ENCODE results near the gene NR6A1. TPM values are rescaled to one million over a fixed set of nuclear protein-coding genes. Genes with fewer than 3 reads are reported as not detected.
"Not testable (repeated sequence)": the region's sequence is repeated elsewhere in the genome, so short reads cannot be mapped to it uniquely, and the experiment has no call there.

NR6A1 gene
- total RNA-seq, 1 donor from 2014 or later: 60.7 TPM

- no peaks in the 10 kb centered on the region for H3K9me3 Mint-ChIP-seq
- TF ChIP-seq CTCF (conservative IDR thresholded peaks at IDR 0.05): no peak
- DNase-seq (ENCODE audit: low read depth, low spot score): no peak
- no peaks in the 10 kb centered on the region for H3K36me3 Mint-ChIP-seq (ENCODE audit: low read depth)
- no peak overlapping the region for H3K4me3 Mint-ChIP-seq
- no peaks in the 10 kb centered on the region for H3K27me3 Mint-ChIP-seq (ENCODE audit: low read depth)
- H3K27ac Mint-ChIP-seq (ENCODE audit: unreplicated experiment): no peak overlapping the region
- no peaks in the 10 kb centered on the region for H3K4me1 Mint-ChIP-seq
Observed at GRCh38 chr9:124622882-124623281, 148.2 kb downstream of the NR6A1 start.

GRCh38 chr9:124621371-124622328, 149.5 kb downstream of the NR6A1 start:
- H3K27me3 Mint-ChIP-seq (ENCODE audit: low read depth): no peaks in the 10 kb centered on the region
- TF ChIP-seq CTCF (conservative IDR thresholded peaks at IDR 0.05): no peak
- H3K4me3 Mint-ChIP-seq: no peak overlapping the region
- no peak overlapping the region for H3K27ac Mint-ChIP-seq (ENCODE audit: unreplicated experiment)
- no peaks in the 10 kb centered on the region for H3K36me3 Mint-ChIP-seq (ENCODE audit: low read depth)
- peaks cover 6% of the 10 kb centered on the region for H3K4me1 Mint-ChIP-seq
- no peak for DNase-seq (ENCODE audit: low read depth, low spot score)
- H3K9me3 Mint-ChIP-seq: no peaks in the 10 kb centered on the region

- Mint-ChIP-seq H3K27ac (ENCODE audit: unreplicated experiment) (no peak overlapping the region), H3K9me3 (no peaks in the 10 kb centered on the region)
Observed at GRCh38 chr9:124618476-124618875, 152.6 kb downstream of the NR6A1 start.

GRCh38 chr9:124617477-124618141, 153.5 kb downstream of the NR6A1 start:
- Mint-ChIP-seq H3K27me3 (ENCODE audit: low read depth) (no peaks in the 10 kb centered on the region), H3K4me3 (no peak overlapping the region), H3K27ac (ENCODE audit: unreplicated experiment) (peak overlapping the region; percentile 2), H3K9me3 (no peaks in the 10 kb centered on the region), H3K36me3 (ENCODE audit: low read depth) (no peaks in the 10 kb centered on the region), H3K4me1 (peaks cover 6% of the 10 kb centered on the region)
- DNase-seq (ENCODE audit: low read depth, low spot score): peak; percentile 83
- TF ChIP-seq CTCF (conservative IDR thresholded peaks at IDR 0.05): peak; percentile 94

More at GRCh38 chr9:124618476-124618875, 152.6 kb downstream of the NR6A1 start:
- Mint-ChIP-seq H3K36me3 (ENCODE audit: low read depth) (no peaks in the 10 kb centered on the region), H3K27me3 (ENCODE audit: low read depth) (no peaks in the 10 kb centered on the region), H3K4me1 (peaks cover 6% of the 10 kb centered on the region), H3K4me3 (no peak overlapping the region)
- DNase-seq (ENCODE audit: low read depth, low spot score): no peak
- TF ChIP-seq CTCF (conservative IDR thresholded peaks at IDR 0.05): no peak

DNA sequence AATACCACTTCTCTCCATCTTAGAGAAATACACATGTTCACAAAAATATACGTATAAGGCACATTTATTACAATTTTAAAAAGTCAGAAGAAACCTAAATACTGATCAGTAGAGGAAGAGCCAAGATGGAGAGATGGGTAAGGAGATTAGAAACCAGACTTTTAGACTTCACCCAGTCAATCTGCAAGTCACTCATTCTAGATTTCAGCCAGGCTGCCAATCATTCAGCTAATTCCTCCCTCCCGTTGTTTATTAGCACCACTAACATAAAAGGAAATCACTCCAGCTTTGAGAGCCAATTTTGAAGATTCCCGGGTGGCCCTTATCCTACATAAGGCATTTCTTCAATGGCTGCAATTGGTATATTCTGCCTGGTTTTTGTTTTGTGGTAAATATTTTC, 154.2 kb downstream of the NR6A1 start:
- no peaks in the 10 kb centered on the region for H3K27me3 Mint-ChIP-seq (ENCODE audit: low read depth)
- no peak overlapping the region for H3K4me3 Mint-ChIP-seq
- H3K4me1 Mint-ChIP-seq: peaks cover 6% of the 10 kb centered on the region
- no peaks in the 10 kb centered on the region for H3K36me3 Mint-ChIP-seq (ENCODE audit: low read depth)
- no peak for DNase-seq (ENCODE audit: low read depth, low spot score)
- no peak overlapping the region for H3K27ac Mint-ChIP-seq (ENCODE audit: unreplicated experiment)
- TF ChIP-seq CTCF (conservative IDR thresholded peaks at IDR 0.05): no peak
- no peaks in the 10 kb centered on the region for H3K9me3 Mint-ChIP-seq

DNA sequence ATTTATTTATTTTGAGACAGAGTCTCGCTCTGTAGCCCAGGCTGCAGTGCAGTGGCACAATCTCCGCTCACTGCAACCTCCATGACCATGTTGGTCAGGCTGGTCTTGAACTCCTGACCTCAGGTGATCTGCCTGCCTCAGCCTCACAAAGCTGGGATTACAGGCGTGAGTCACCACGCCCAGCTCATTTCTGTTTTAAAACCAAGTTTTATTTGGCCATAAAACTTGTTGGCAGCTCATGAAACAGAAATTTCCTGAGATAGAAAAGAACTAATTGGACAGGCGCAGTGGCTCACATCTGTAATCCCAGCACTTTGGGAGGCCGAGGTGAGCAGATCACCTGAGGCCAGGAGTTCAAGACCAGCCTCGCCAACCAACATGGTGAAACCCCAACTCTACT, 155.3 kb downstream of the NR6A1 start:
- H3K27me3 Mint-ChIP-seq (ENCODE audit: low read depth); DNase-seq (ENCODE audit: low read depth, low spot score); H3K4me3 Mint-ChIP-seq; H3K4me1 Mint-ChIP-seq; H3K36me3 Mint-ChIP-seq (ENCODE audit: low read depth); H3K9me3 Mint-ChIP-seq; H3K27ac Mint-ChIP-seq (ENCODE audit: unreplicated experiment): not testable (repeated sequence)
